HG03108 (cell line): ENCODE data around the gene KIDINS220.

Experiments
- ATAC-seq: cut with Tn5 transposase; IDR thresholded peaks from one replicate; pipeline ENCODE4 v1.9.1; 2021; ENCODE audit warnings: moderate library complexity; ENCODE audit not compliant: unreplicated experiment

The KIDINS220 gene

GRCh38 chr2:8836971-8837794 is at the start of gene KIDINS220:
Gene KIDINS220 (minus strand): TSS chr2:8837613. CDS start chr2:8827093, 10,520 bp downstream.
- peak; percentile 94 for ATAC-seq

GRCh38 chr2:8886876-8887275 is 49.5 kb upstream of the KIDINS220 start:
- no peak for ATAC-seq

GRCh38 chr2:8886202-8886518 is 48.7 kb upstream of the KIDINS220 start:
- no peak for ATAC-seq

- no peak for ATAC-seq
These were observed 48.2 kb upstream of the KIDINS220 start for GRCh38 chr2:8885449-8886201.

- no peak for ATAC-seq
These were observed 47.4 kb upstream of the KIDINS220 start for GRCh38 chr2:8884812-8885211.

- ATAC-seq, result no peak
These were observed 44.7 kb upstream of the KIDINS220 start for GRCh38 chr2:8882094-8882493.

GRCh38 chr2:8877894-8878293 is 40.5 kb upstream of the KIDINS220 start:
- no peak for ATAC-seq

GRCh38 chr2:8877332-8877731 is 39.9 kb upstream of the KIDINS220 start:
- no peak for ATAC-seq

- ATAC-seq, result no peak
These were observed 39.2 kb upstream of the KIDINS220 start for GRCh38 chr2:8876628-8877027.

GRCh38 chr2:8872821-8873432 is 35.5 kb upstream of the KIDINS220 start:
- ATAC-seq, result no peak

- ATAC-seq, result no peak
These were observed 33.0 kb upstream of the KIDINS220 start for GRCh38 chr2:8870441-8870840.

GRCh38 chr2:8867363-8867762 is 29.9 kb upstream of the KIDINS220 start:
- no peak for ATAC-seq

- ATAC-seq, result no peak
These were observed 26.0 kb upstream of the KIDINS220 start for GRCh38 chr2:8863331-8863953.

- ATAC-seq, result no peak
These were observed 24.8 kb upstream of the KIDINS220 start for GRCh38 chr2:8862230-8862629.

GRCh38 chr2:8861797-8862196 is 24.4 kb upstream of the KIDINS220 start:
- no peak for ATAC-seq

GRCh38 chr2:8860239-8860638 is 22.8 kb upstream of the KIDINS220 start:
- no peak for ATAC-seq

- no peak for ATAC-seq
These were observed 21.5 kb upstream of the KIDINS220 start for GRCh38 chr2:8858910-8859309.

GRCh38 chr2:8858264-8858663 is 20.9 kb upstream of the KIDINS220 start:
- no peak for ATAC-seq

GRCh38 chr2:8857709-8858108 is 20.3 kb upstream of the KIDINS220 start:
- ATAC-seq, result no peak

GRCh38 chr2:8856176-8856575 is 18.8 kb upstream of the KIDINS220 start:
- no peak for ATAC-seq

- ATAC-seq, result no peak
These were observed 17.6 kb upstream of the KIDINS220 start for GRCh38 chr2:8855010-8855409.
